K562 (cell line): ENCODE results near the gene PINK1. TPM values are rescaled to one million over a fixed set of nuclear protein-coding genes. Genes with fewer than 3 reads are reported as not detected.
A peak's percentile ranks its signal among the peaks of the same experiment; 100 is the strongest.

Source experiments
- COPS2 ChIP-seq: fragments of 450-650 bp; conservative IDR thresholded peaks from 2 replicates; pipeline ENCODE4 v1.6.1; 2016; ENCODE audit warnings: mild to moderate bottlenecking, moderate library complexity
- DLX4 ChIP-seq: fragments of 250-450 bp; sonication (Bioruptor Pico); IDR thresholded peaks from 2 replicates; pipeline ENCODE4 v1.6.1; 2021; ENCODE audit warnings: mild to moderate bottlenecking
- ELF4 ChIP-seq: fragments of 450-650 bp; formaldehyde crosslinking; IDR thresholded peaks from 2 replicates; pipeline ENCODE4 v1.4.0; 2022; ENCODE audit warnings: missing genetic modification characterization
- FUS ChIP-seq: fragments of 200-400 bp; formaldehyde crosslinking; optimal IDR thresholded peaks from 2 replicates; pipeline ENCODE3; 2017; ENCODE audit warnings: low read depth, low read length
- GTF3C2 ChIP-seq: IDR thresholded peaks from 3 replicates; pipeline ENCODE4 v1.6.1; 2011; ENCODE audit warnings: borderline replicate concordance, mild to moderate bottlenecking, moderate library complexity; ENCODE audit not compliant: insufficient read length; ENCODE audit errors: extremely low read depth
- HBP1 ChIP-seq: fragments of 450-650 bp; formaldehyde crosslinking; IDR thresholded peaks from 2 replicates; pipeline ENCODE4 v1.4.0; 2022; ENCODE audit warnings: missing genetic modification characterization
- L3MBTL2 ChIP-seq: fragments of 450-650 bp; IDR thresholded peaks from 2 replicates; pipeline ENCODE4 v1.6.1; 2016; ENCODE audit warnings: mild to moderate bottlenecking, moderate library complexity
- NR2C1 ChIP-seq, 2 experiments: fragments of 450-650 bp; IDR thresholded peaks; 2 replicates each; pipeline ENCODE4 v1.6.1; 2017; ENCODE audit warnings: mild to moderate bottlenecking in 2 of 2, antibody characterized with exemption in 1 of 2, inconsistent platforms in 1 of 2, missing compliant biosample characterization in 1 of 2, missing genetic modification characterization in 1 of 2
- RAD51 ChIP-seq: fragments of 450-650 bp; IDR thresholded peaks from 2 replicates; pipeline ENCODE4 v1.7.1; 2016; ENCODE audit warnings: low read depth, mild to moderate bottlenecking, borderline replicate concordance
- RBM15 ChIP-seq: fragments of 200-400 bp; formaldehyde crosslinking; IDR thresholded peaks from 2 replicates; pipeline ENCODE4 v1.6.1; 2018; ENCODE audit warnings: mild to moderate bottlenecking, low read length, moderate library complexity; ENCODE audit not compliant: insufficient read depth
- SIN3B ChIP-seq: fragments of 450-650 bp; IDR thresholded peaks from 2 replicates; pipeline ENCODE4 v1.6.1; 2017; ENCODE audit warnings: low read depth, mild to moderate bottlenecking, moderate library complexity
- SMAD2 ChIP-seq: fragments of 150-350 bp; IDR thresholded peaks from 2 replicates; pipeline ENCODE4 v1.6.1; 2014; ENCODE audit warnings: low read depth, mild to moderate bottlenecking, low read length
- SPI1 ChIP-seq: IDR thresholded peaks from 2 replicates; pipeline ENCODE4 v1.6.1; 2011; ENCODE audit warnings: low read depth, low read length, control low read depth, borderline replicate concordance
- TCF15 ChIP-seq: fragments of 250-450 bp; sonication (Bioruptor Pico); IDR thresholded peaks from 2 replicates; pipeline ENCODE4 v1.8.0; 2022; ENCODE audit warnings: moderate library complexity, mild to moderate bottlenecking, inconsistent platforms
- U2AF1 ChIP-seq: fragments of 200-400 bp; formaldehyde crosslinking; optimal IDR thresholded peaks from 2 replicates; pipeline ENCODE3; 2017; ENCODE audit warnings: mild to moderate bottlenecking, low read depth, low read length, moderate library complexity
- polyA plus RNA-seq, 8 experiments: library from polyadenylated mRNA; depleted of rRNA in 4 of 8; stranded (reverse) in 5 of 8; unstranded in 3 of 8; fragments of >200 nt; fragmentation: Nextera tagmentation in 2 of 8; fragmentation: Illumina TruSeq in 1 of 8; extraction: Ambion mirVana in 2 of 8; extraction: Trizol in 1 of 8; gene quantifications; 2 replicates each; pipeline versions ENCODE4 v1.2.1 to v1.2.3, GENCODE V29; 2011 to 2014; ENCODE audit warnings: inconsistent platforms in 1 of 8, missing spikeins in 1 of 8
- total RNA-seq, 7 experiments: library from RNA; depleted of rRNA in 6 of 7; stranded (reverse); fragments of >200 nt in 6 of 7; fragmentation: Illumina TruSeq in 2 of 7; extraction: Trizol in 2 of 7; gene quantifications; 2 replicates each; pipeline versions ENCODE4 v1.2.1 to v1.2.3, GENCODE V29; 2011 to 2021; ENCODE audit warnings: low replicate concordance in 1 of 7
- TF ChIP-seq, protein P1 (sequence below): sonication (generic); formaldehyde crosslinking; IDR thresholded peaks from 2 replicates; pipeline ENCODE4 v1.8.1; 2023; ENCODE audit warnings: missing genetic modification reagents, mild to moderate bottlenecking, borderline replicate concordance

The PINK1 gene
- total and polyA plus RNA-seq, 9 of the 15 experiments (the other 6 are each of a cell fraction or from before 2014, with no cell fraction given): 1.5 to 11.3 (median 6.8) TPM

GRCh38 chr1:20633190-20634064 is at the start of gene PINK1 (continued):
- TF ChIP-seq TCF15 (no peak), RBM15 (no peak), RAD51 (no peak), DLX4 (CRISPR knock-in tag) (no peak), HBP1 (no peak), NR2C1 (IDR thresholded peaks at IDR 0.05) (peak; percentile 34; the same call in 1 of the 2 replicates), NR2C1 (tag; IDR thresholded peaks at IDR 0.05) (0 out of 2 replicates have a peak, but pooled peaks have one; percentile 31), SIN3B (peak; percentile 65; the same call in 1 of the 2 replicates), GTF3C2 (no peak), U2AF1 (peak; percentile 54), FUS (no peak), SMAD2 (no peak), COPS2 (no peak), SPI1 (no peak), ELF4 (CRISPR knock-in tag) (no peak), L3MBTL2 (peak; percentile 97)
- TF ChIP-seq, protein P1, sequence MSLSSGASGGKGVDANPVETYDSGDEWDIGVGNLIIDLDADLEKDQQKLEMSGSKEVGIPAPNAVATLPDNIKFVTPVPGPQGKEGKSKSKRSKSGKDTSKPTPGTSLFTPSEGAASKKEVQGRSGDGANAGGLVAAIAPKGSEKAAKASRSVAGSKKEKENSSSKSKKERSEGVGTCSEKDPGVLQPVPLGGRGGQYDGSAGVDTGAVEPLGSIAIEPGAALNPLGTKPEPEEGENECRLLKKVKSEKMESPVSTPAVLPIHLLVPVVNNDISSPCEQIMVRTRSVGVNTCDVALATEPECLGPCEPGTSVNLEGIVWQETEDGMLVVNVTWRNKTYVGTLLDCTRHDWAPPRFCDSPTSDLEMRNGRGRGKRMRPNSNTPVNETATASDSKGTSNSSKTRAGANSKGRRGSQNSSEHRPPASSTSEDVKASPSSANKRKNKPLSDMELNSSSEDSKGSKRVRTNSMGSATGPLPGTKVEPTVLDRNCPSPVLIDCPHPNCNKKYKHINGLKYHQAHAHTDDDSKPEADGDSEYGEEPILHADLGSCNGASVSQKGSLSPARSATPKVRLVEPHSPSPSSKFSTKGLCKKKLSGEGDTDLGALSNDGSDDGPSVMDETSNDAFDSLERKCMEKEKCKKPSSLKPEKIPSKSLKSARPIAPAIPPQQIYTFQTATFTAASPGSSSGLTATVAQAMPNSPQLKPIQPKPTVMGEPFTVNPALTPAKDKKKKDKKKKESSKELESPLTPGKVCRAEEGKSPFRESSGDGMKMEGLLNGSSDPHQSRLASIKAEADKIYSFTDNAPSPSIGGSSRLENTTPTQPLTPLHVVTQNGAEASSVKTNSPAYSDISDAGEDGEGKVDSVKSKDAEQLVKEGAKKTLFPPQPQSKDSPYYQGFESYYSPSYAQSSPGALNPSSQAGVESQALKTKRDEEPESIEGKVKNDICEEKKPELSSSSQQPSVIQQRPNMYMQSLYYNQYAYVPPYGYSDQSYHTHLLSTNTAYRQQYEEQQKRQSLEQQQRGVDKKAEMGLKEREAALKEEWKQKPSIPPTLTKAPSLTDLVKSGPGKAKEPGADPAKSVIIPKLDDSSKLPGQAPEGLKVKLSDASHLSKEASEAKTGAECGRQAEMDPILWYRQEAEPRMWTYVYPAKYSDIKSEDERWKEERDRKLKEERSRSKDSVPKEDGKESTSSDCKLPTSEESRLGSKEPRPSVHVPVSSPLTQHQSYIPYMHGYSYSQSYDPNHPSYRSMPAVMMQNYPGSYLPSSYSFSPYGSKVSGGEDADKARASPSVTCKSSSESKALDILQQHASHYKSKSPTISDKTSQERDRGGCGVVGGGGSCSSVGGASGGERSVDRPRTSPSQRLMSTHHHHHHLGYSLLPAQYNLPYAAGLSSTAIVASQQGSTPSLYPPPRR (CRISPR knock-in tag): no peak
